HG03139 (cell line): ENCODE results near the gene CCNF.
"Not testable (repeated sequence)": the region's sequence is repeated elsewhere in the genome, so short reads cannot be mapped to it uniquely, and the experiment has no call there.

Experiments
- ATAC-seq: cut with Tn5 transposase; IDR thresholded peaks from one replicate; pipeline ENCODE4 v1.9.1; 2021; ENCODE audit not compliant: unreplicated experiment

CCNF gene

DNA sequence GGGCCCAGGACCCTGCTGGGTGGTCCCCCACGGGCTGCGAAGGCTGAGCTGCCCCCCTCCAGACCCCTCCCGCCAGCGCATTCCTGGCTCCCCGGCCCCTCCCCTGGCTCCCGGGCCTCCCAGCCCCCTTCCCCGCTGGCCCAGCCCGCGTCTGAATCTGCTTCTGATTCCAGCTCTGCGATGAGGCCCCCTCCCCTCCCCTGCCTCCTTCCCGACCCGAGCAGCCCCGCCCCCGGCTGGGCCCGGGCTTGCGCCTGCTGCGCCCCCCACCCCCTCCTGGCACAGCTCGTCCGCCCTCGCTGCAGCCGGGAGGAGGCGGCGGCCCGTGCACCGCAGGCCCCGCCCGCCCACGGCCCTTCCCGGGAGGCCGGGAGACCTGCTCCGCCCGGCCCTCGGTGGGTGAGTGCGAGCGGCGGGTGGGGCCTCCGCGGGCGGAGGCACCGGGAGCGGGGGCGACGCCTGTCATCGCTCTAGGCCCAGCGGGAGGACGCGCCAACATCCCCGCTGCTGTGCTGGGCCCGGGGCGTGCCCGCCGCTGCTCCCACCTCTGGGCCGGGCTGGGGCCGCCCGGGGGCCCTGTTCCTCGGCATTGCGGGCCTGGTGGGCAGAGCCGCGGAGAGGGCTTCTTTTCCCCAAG lies 41.9 kb downstream of the CCNF start, which contains the start of gene NTN3:
Gene NTN3, plus strand, starts transcription at position 282 of the 637 bp plus-strand sequence. CDS start 405 bp downstream, outside the sequence.
- no peak for ATAC-seq

DNA sequence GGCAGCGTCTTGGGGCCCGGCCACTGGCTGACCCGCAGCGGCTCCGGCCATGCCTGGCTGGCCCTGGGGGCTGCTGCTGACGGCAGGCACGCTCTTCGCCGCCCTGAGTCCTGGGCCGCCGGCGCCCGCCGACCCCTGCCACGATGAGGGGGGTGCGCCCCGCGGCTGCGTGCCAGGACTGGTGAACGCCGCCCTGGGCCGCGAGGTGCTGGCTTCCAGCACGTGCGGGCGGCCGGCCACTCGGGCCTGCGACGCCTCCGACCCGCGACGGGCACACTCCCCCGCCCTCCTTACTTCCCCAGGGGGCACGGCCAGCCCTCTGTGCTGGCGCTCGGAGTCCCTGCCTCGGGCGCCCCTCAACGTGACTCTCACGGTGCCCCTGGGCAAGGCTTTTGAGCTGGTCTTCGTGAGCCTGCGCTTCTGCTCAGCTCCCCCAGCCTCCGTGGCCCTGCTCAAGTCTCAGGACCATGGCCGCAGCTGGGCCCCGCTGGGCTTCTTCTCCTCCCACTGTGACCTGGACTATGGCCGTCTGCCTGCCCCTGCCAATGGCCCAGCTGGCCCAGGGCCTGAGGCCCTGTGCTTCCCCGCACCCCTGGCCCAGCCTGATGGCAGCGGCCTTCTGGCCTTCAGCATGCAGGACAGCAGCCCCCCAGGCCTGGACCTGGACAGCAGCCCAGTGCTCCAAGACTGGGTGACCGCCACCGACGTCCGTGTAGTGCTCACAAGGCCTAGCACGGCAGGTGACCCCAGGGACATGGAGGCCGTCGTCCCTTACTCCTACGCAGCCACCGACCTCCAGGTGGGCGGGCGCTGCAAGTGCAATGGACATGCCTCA lies 42.6 kb downstream of the CCNF start:
- no peak for ATAC-seq

DNA sequence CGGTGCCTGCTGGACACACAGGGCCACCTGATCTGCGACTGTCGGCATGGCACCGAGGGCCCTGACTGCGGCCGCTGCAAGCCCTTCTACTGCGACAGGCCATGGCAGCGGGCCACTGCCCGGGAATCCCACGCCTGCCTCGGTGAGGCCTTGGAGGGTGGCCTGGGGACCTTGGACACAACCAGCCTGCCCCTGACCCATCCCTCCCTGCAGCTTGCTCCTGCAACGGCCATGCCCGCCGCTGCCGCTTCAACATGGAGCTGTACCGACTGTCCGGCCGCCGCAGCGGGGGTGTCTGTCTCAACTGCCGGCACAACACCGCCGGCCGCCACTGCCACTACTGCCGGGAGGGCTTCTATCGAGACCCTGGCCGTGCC lies 43.2 kb downstream of the CCNF start:
- no peak for ATAC-seq

DNA sequence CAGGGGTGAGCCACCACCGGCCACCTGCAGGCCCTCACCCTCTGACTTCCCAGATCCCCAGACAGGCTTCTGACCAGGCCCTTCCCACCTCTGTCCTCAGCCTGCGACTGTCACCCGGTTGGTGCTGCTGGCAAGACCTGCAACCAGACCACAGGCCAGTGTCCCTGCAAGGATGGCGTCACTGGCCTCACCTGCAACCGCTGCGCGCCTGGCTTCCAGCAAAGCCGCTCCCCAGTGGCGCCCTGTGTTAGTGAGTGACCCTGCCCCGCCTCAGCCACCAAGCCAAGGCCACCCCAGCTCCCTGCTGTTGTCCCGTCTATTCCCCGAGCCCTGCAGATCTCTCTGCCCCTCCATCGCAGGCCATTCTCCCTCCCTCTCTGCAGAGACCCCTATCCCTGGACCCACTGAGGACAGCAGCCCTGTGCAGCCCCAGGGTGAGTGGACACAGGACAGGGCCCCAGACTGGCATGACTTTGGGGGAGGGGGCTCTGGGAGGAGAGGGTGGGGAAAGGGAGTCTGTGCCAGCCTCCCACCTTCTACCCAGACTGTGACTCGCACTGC lies 43.7 kb downstream of the CCNF start:
- no peak for ATAC-seq

DNA sequence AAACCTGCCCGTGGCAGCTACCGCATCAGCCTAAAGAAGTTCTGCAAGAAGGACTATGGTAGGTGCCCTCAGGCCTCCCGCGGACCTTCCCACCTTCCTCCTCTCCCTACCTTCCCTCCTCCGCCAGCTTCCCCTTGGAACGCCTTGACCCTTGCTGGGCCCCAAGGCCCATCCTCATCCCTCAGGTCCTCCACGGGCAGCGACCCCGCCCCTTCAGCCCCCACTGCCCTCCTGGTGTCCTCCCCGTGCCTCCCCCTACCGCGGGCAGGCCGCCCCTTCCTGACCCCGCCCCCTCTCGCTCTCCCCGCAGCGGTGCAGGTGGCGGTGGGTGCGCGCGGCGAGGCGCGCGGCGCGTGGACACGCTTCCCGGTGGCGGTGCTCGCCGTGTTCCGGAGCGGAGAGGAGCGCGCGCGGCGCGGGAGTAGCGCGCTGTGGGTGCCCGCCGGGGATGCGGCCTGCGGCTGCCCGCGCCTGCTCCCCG lies 44.2 kb downstream of the CCNF start:
- ATAC-seq = no peak

DNA sequence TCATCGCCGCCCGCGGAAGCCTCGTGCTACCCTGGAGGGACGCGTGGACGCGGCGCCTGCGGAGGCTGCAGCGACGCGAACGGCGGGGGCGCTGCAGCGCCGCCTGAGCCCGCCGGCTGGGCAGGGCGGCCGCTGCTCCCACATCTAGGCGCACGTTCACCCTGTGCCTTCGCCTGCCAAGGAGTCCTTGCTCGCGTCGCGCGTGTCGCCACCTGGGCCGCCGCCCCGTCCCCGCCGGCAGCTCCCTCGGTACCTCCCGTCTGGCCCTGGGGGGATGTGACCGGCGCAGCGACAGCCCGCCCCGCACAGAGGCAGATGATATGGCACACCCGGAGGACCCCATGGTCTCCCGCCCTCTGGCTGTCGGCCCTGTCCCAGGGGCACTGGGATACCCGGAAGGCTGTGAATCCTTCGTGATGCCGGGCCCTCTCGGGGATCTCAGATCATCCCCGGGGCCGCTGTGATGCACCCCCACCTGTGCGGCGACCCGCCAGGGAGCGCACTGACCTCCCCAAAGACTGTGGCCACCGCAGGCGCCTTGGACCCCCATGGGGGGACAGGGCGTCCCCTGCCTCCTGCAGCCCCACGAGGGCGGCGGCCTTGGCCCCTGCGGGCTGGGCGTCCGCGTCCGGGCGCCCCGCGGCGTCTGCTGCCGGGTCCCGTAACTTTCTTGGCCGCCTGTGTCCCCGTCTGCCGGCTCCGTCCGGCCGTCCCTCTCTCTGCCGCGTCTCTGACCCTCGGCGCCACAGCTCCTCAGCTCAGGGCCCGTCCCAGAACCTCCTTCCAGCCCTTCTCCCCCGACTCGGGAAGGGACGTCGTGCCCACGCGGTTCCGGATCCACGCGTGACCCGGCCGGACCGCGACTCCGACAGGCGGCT lies 45.0 kb downstream of the CCNF start:
- ATAC-seq = no peak

DNA sequence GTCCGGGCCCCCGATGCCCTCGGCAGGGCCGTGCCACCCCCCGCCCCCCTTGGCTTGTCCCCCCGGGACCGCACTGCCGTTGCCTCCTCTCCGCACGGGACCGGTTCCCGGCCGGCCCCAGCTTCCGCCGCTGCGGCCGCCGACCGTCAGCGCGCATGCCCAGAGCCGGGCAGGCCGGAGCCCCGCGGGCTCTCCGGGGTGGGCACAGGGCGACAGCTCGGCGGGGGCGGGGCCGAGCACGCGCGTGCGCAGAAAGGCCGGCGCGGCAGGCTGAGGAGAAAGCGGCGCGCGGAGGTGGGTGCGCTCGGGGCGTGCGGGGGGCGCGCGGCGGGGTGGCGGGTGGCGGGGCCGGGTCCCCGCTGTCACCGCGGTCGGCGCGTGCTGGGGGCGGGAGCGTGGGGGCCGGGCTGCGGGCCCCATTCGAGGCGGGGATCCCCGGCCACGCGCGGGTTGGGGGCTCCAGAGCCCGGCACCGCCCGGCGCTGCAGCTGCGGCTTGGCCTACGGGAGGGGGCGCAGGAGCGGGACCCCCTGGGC lies 45.7 kb downstream of the CCNF start, which contains the start of gene TBC1D24:
Gene TBC1D24, plus strand, starts transcription at position 251 of the 536 bp plus-strand sequence. CDS start 21,022 bp downstream, outside the sequence.
- ATAC-seq = no peak

DNA sequence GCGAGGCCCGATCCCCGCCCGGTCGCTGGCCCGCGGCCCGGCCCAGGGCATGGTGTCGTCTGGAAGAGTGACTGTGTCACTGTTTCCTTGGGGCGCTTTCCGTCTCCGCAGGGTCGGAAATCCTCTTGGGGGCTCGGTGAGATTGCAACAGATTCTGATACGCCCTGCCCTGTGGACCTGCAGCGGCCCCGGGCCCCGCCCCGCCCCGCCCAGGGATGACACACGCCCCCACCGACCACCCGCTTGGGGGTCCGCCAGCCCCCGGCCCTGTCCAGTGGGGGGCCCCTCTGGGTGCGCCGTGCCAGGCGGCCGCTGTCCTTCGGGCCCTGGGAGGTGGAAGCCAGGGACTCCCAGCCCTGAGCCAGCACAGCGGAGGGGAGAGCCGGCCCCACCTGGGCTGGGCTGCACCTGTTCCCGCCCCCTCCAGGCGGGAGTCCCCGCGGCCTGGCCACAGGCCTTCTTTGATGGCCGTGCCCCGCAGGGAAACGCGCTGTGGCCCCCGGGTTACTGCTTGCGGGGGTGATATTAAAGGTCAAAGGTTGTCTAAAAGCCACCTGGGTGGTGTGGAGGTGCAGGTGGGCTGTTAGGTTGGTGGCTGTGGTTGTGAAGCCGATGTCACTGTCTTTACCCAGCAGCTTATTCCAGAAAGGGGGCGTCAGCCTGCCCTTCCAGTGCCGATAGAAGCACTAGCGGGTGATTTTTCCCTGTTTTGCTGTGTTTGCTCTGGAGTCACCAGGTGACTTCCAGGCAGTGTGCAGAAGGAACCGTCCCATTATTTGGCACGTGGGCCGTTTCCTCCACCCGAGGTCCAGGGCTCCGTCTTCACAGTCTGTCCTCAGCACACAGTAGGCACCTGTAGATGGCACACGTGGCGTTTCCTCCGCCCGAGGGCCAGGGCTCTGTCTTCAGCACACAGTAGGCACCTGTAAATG lies 46.4 kb downstream of the CCNF start:
- no peak for ATAC-seq

DNA sequence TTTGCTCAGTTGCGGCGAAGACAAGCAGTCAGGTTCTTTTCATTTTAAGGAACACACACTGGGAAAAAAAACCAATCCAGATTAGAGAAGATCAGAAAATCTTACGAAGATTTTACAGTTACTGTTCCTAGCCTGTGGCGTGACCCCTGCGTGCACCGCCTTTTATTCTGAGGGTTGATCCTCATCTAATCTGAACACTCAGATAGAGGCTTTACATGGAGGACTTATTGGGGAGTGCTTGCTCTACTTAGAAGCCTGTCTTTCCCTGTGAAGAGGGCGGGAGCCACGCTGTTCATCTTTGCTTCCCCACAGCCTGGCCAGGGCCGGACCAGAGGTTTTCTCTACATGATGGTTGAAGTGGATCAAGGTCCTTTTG lies 47.1 kb downstream of the CCNF start:
- no peak for ATAC-seq

DNA sequence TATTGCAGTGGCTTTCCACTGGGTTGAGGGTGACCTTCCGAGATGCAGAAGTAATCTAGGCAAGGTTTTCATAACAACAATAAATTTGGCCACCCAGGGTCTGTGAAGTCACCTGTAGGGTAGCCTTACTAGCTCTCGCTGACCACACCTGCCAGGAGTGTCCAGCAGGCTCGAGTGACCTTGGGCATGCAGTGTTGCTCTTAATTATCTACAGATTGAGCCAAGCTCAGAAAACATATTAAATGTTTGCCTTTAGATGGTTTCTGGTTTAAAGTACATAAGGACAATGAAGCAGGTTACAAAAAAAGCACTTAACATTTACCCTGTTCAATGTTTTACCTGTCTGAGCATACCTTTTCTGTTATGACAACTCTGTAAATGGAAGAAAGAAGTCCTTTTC lies 47.5 kb downstream of the CCNF start:
- ATAC-seq = no peak

DNA sequence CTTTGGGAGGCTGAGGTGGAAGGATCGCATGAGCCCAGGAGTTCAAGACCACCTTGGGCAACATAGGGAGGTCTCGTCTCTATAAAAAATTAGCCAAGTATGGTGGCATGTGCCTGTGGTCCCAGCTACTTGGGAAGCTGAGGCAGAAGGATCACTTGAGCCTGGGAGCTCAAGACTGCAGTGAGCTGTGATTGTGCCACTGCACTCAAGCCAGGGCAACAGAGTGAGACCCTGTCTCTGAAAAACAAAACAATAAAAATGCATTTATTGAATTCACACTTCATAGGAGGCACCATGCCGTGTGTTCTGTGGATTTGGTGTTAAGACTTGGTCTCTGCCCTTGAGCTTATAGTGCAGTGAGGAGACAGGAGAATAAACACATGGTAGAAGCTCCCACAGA lies 48.1 kb downstream of the CCNF start:
- no peak for ATAC-seq

DNA sequence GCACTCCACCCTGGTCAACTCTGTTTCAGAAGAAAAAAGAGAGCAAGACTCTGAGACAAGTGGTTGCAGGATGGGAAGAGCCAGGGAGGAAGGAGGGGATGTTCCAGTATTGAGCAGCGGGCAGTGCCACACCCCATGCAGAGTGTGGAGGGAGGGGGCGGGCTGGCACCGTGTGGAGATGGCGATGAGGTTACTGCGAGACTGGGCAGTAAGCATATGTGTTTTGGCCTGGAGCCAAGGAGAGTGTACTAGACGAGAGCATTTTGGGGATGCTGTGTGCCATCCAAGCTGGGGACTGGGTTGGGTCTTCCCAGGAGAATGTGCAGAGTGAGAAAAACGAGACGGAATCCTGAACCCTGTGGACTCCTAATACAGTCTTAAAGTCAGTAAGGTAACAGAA lies 49.0 kb downstream of the CCNF start:
- no peak for ATAC-seq

DNA sequence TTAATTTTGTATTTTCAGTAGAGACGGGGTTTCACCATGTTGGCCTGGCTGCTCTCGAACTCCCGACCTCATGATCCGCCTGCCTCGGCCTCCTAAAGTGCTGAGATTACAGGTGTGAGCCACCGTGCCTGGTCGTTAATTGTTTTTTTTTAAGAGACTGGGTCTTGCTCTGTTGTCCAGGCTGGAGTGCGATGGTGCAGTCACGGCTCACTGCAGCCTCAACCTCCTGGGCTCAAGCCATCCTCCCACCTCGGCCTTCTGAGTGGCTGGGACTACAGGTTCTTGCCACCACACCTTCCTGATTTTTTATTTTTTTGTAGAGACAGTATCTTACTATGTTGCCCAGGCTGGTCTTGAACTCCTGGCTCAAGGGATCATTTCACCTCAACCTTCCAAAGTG lies 50.7 kb downstream of the CCNF start:
- not testable (repeated sequence) for ATAC-seq

DNA sequence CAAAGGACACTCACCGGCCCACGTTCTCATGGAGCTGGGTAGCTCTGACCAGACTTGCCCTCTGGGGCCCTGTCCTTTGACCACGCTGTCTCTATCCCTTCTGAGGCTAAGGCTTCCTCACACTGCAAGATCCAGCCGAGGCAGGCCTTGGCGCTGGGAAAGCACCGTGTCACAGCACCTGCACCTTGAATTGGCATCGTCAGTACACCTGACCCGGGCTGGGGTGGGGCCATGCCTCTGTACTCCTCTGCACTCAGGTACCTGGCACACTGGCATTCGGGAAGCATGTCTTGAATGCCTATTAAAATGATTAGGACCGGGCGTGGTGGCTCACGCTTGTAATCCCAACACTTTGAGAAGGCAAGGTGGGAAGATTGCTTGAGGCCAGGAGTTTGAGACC lies 51.7 kb downstream of the CCNF start:
- ATAC-seq = no peak

DNA sequence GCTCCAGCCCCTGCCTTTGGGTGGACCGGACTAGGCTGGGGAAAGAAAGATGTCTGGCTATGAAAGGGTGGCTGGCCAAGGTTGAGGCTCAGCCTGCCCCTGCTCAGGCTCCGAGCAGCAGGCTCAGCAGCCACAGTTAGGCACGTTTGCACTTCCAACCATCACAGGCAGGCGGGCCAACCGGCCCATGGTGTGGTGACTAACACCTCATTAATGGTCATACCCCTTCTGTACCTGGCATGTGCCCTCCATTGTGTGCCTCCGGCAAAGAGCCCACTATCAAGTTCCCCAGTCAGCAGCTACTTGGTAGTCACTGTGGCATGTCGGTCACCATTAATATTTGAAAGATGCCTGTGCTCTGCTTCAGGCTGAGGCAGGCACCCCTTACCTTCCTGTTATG lies 52.4 kb downstream of the CCNF start:
- no peak for ATAC-seq

DNA sequence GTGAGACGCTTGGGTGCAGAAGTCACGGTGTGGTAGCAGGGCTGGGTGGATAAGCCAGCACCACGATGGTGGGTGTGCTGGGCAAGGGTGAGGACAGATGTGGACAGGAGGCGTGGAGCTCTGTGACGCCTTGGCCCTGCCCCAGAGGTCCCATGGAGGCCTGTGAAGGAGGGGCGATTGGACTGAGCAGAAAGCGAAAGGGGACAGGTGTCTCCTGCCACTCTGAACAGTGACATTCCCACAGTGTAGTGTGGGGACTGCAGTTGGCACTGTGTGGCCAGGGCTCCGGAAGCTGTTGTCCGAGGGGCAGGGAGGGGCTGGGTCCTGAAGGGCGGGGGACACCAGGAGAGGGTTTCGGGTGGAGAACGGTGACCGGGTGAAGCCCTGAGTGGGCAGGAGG lies 53.0 kb downstream of the CCNF start:
- ATAC-seq = no peak

DNA sequence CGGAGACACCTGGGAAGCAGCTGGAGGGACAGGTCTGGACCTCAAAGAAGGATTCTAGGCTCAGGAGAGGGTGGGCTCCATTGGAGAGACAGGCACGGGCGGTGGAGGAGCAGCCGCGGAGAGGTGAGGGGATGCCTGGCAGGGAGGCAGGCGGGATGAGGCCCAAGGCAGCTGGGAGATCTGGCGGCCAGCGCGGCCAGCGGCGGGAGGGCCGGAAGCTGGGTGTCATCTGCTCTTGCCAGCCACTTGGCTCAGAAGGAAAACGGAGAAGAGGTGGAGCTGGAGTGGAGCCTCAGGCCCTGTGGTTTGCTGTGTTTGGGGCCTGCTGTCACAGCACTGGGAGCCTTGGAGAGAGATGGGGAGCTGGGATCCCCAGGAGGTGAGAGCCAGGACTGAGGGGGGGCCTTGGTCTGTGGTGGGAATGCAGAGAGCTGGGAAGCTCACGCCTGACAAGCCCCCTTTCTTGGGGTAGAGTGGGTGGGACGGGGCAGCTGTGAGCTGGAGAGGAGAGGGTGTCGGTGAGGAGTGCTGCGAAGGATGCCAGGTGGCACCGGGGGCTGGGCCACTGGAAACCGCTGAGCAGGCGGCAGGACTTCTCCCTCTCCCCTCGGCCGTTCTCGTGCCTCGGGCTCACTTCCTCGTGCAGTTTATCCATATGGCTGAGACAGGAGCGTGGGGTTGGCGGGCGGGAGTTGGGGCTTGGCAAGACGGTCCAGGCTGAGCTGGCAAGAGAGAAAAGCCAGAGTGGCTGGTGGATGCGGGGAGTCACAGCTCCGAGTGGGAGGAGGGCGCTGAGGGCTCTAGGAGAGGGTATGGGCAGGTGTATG lies 53.7 kb downstream of the CCNF start:
- ATAC-seq = no peak

DNA sequence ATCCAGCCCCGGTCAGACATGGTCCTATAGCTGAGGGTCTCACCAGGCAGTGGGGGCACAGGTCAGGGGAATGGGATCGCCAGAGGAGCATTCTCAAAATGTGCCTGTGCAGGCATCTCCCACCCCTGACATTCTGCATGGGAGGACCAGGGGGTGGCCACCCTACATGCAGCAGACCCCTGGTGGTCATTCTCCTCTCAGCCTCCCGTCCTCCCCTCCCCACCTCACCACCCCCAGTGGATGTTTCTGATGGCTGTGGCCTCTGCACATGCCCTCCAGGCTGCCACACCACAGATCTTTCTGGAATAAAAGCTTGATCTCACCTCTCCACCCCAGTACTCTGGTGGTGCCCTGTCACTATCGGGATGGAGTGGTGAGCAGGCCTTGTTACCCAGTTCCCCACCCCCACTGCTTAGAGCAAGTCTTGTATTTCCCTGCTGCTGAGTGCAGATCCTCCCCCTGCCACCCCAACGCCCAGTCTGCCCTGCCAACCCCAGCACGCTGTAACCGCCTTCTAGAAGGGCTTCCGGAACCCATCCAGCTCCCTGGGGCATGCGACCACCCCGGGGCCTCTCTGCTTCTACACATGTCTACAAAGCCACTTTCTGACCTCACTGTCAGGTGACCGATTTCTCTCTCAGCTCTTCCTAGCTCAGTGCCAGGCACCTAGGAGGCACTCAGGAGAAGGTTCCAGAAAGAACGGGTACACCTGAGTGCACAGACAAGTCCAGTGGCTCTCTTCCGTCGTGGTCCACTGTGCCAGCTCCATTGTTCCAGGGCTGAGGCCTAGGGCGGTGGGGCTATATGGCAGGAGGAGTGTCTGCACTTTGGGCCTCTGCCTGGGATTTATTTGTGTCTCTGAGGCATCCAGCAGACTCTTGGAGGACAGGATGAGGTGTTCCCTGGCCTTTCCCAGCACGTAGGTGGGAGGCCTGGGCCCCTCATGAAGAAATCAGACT lies 55.0 kb downstream of the CCNF start:
- no peak for ATAC-seq
